H1 (cell line): Measurements from ENCODE around the gene LDLRAD4.

Source experiments
- BCL11A ChIP-seq, 2 experiments: IDR thresholded peaks; one replicate each; pipeline ENCODE4 v1.6.1; 2011; ENCODE audit warnings: low read depth in 2 of 2, low read length in 2 of 2, mild to moderate bottlenecking in 2 of 2
- CREB1 ChIP-seq: IDR thresholded peaks from 2 replicates; pipeline ENCODE4 v1.6.1; 2012; ENCODE audit warnings: inconsistent platforms
- EP300 ChIP-seq, 2 experiments: IDR thresholded peaks; 1 replicate in 1 of 2; 2 replicates in 1 of 2; pipeline ENCODE4 v1.6.1; 2011 to 2012; ENCODE audit warnings: low read depth in 2 of 2, low read length in 2 of 2, mild to moderate bottlenecking in 2 of 2, borderline replicate concordance in 1 of 2, inconsistent platforms in 1 of 2, moderate library complexity in 1 of 2
- MAFK ChIP-seq: IDR thresholded peaks from 2 replicates; pipeline ENCODE4 v1.6.1; 2012; ENCODE audit warnings: low read depth, mild to moderate bottlenecking, improper control_type of control experiment, low read length
- NANOG ChIP-seq: IDR thresholded peaks from 2 replicates; pipeline ENCODE4 v1.6.1; 2011; ENCODE audit warnings: low read length, low read depth, mild to moderate bottlenecking, inconsistent platforms; ENCODE audit not compliant: insufficient read depth, poor library complexity, severe bottlenecking
- POLR2AphosphoS5 ChIP-seq: IDR thresholded peaks from 2 replicates; pipeline ENCODE4 v1.6.1; 2011; ENCODE audit warnings: low read depth, low read length
- RAD21 ChIP-seq, 2 experiments: IDR thresholded peaks in 1 of 2; conservative IDR thresholded peaks in 1 of 2; 2 replicates each; pipeline ENCODE4 v1.6.1; 2011; ENCODE audit warnings: low read depth in 2 of 2, low read length in 2 of 2, improper control_type of control experiment in 1 of 2, inconsistent platforms in 1 of 2, mild to moderate bottlenecking in 1 of 2, moderate library complexity in 1 of 2
- USF2 ChIP-seq: IDR thresholded peaks from 2 replicates; pipeline ENCODE4 v1.6.1; 2011; ENCODE audit warnings: low read length, improper control_type of control experiment
- ZNF274 ChIP-seq: IDR thresholded peaks from 2 replicates; pipeline ENCODE4 v1.7.0; 2012; ENCODE audit warnings: low read length, borderline replicate concordance; ENCODE audit errors: extremely low read depth
- TF ChIP-seq, protein P1 (sequence below), 3 experiments: IDR thresholded peaks; 1 replicate in 2 of 3; 2 replicates in 1 of 3; pipeline versions ENCODE4 v1.5.1 to v1.6.1; 2011; ENCODE audit warnings: low read length in 3 of 3, mild to moderate bottlenecking in 3 of 3, inconsistent platforms in 2 of 3, low read depth in 1 of 3, moderate library complexity in 1 of 3; ENCODE audit not compliant: insufficient read depth in 1 of 3; ENCODE audit errors: control extremely low read depth in 1 of 3

GRCh38 chr18:13289481-13290205 is 71.1 kb downstream of the LDLRAD4 start:
- TF ChIP-seq RAD21 (IDR thresholded peaks at IDR 0.05 in 1 of 2, conservative IDR thresholded peaks at IDR 0.05 in 1 of 2; ENCODE audit: low read depth in 2 of 2, low read length in 2 of 2), result no peak
- TF ChIP-seq BCL11A (IDR thresholded peaks at IDR 0.05; ENCODE audit: low read depth in 2 of 2, low read length in 2 of 2), result no peak
- TF ChIP-seq POLR2AphosphoS5, result no peak
- TF ChIP-seq, protein P1, sequence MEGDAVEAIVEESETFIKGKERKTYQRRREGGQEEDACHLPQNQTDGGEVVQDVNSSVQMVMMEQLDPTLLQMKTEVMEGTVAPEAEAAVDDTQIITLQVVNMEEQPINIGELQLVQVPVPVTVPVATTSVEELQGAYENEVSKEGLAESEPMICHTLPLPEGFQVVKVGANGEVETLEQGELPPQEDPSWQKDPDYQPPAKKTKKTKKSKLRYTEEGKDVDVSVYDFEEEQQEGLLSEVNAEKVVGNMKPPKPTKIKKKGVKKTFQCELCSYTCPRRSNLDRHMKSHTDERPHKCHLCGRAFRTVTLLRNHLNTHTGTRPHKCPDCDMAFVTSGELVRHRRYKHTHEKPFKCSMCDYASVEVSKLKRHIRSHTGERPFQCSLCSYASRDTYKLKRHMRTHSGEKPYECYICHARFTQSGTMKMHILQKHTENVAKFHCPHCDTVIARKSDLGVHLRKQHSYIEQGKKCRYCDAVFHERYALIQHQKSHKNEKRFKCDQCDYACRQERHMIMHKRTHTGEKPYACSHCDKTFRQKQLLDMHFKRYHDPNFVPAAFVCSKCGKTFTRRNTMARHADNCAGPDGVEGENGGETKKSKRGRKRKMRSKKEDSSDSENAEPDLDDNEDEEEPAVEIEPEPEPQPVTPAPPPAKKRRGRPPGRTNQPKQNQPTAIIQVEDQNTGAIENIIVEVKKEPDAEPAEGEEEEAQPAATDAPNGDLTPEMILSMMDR (IDR thresholded peaks at IDR 0.05; ENCODE audit: control extremely low read depth in 1 of 3, insufficient read depth in 1 of 3, low read depth in 1 of 3, low read length in 3 of 3), result no peak
- TF ChIP-seq USF2, result no peak
- no peak for TF ChIP-seq NANOG
- no peak for TF ChIP-seq ZNF274
- TF ChIP-seq MAFK, result no peak
- TF ChIP-seq CREB1, result no peak
- TF ChIP-seq EP300 (IDR thresholded peaks at IDR 0.05; ENCODE audit: borderline replicate concordance in 1 of 2, low read depth in 2 of 2, low read length in 2 of 2), result no peak
